Smooth muscle cell of the coronary artery (primary cell): ENCODE results near the gene ZBTB43. TPM values are rescaled to one million over a fixed set of nuclear protein-coding genes. Genes with fewer than 3 reads are reported as not detected.

Experiments
- total RNA-seq: library from RNA; depleted of rRNA; stranded (reverse); fragments of >200 nt; gene quantifications from 2 replicates; pipeline ENCODE4 v1.2.3, GENCODE V29; 2014; ENCODE audit warnings: low replicate concordance

ZBTB43 gene, protein sequence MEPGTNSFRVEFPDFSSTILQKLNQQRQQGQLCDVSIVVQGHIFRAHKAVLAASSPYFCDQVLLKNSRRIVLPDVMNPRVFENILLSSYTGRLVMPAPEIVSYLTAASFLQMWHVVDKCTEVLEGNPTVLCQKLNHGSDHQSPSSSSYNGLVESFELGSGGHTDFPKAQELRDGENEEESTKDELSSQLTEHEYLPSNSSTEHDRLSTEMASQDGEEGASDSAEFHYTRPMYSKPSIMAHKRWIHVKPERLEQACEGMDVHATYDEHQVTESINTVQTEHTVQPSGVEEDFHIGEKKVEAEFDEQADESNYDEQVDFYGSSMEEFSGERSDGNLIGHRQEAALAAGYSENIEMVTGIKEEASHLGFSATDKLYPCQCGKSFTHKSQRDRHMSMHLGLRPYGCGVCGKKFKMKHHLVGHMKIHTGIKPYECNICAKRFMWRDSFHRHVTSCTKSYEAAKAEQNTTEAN
- total RNA-seq, result 24.3 and 28.2 TPM in 2 replicates

DNA sequence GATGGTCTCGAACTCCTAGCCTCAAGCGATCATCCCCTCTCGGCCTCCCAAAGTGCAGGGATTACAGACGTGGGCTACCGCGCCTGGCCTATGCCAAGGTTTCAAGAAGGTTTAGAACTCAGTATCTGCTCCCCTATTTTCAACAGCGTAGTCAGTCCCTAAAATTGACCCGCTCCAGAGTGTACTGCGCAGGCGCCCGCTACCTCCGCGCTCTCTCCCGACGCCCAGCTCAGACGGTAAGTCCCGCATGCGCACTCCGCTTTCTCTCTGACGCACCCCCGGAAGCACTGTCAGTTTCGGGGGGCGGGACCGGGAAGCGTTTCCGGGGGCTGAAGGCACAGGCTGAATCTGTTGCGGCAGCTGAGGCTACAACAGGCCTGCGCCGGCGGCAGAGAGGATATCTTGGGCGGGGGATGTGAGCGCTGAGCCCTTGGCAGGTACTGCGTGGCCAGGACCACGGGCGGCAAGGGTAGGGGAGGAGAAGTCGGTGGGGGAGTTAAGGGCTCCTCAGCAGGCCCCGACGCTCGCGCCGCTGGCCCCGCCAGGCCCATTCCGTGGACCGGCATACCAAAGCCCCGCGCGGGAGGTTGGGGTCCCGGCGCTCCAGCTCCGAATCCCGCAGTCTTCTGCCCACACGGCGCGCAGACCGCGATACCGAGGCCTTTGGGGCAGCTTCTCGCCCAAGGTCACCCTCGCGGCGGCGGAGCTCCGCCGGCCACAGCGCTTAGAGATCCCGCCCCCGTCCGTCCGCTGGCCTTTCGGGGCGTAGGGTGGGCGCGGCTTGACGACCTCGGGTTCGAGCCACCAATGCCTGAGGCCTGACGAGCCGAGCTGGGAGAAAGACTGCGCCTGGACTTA is at the start of gene ZBTB43:
Gene ZBTB43, plus strand, starts transcription at position 345 of the 858 bp plus-strand sequence. CDS start 27,470 bp downstream, outside the sequence.

GRCh38 chr9:126860077-126860756 is 55.4 kb downstream of the ZBTB43 start, which contains the start of gene ZBTB34:
Gene ZBTB34 (plus strand): TSS chr9:126860639. CDS start chr9:126879400, 18,761 bp downstream.

Other genes with a start within 250 kb of the ZBTB43 start
- gene LMX1B, start 191.1 kb upstream of the ZBTB43 start, total RNA-seq, result not detected in 2 replicates
- gene ZBTB34, start 55.6 kb downstream of the ZBTB43 start, total RNA-seq, result 4.4 and 4.6 TPM in 2 replicates
- 0.45 and 2.6 TPM in 2 replicates for gene RALGPS1, start 109.7 kb downstream of the ZBTB43 start, total RNA-seq